Iris pigment epithelial cell (primary cell): ENCODE measurements around the gene DAZAP1.

ENCODE experiments used
- DNase-seq: peaks from one replicate; pipeline ENCODE4 v3.0.0-alpha.2; 2011; ENCODE audit warnings: low read depth

Gene DAZAP1

GRCh38 chr19:1407528-1408299 is at the start of gene DAZAP1:
Gene DAZAP1, plus strand, starts transcription at chr19:1407586. Its CDS starts 188 bp downstream, at chr19:1407774.
- DNase-seq = no peak

- DNase-seq = no peak
Measured at GRCh38 chr19:1360126-1360817, 47.1 kb upstream of the DAZAP1 start.

- DNase-seq = peak; percentile 73
Measured at GRCh38 chr19:1360818-1361461, 46.4 kb upstream of the DAZAP1 start.

GRCh38 chr19:1361601-1362386 is 45.6 kb upstream of the DAZAP1 start:
- DNase-seq = peak; percentile 80

- no peak for DNase-seq
Measured at GRCh38 chr19:1362387-1363257, 44.8 kb upstream of the DAZAP1 start.

GRCh38 chr19:1363599-1363998 is 43.8 kb upstream of the DAZAP1 start:
- no peak for DNase-seq

- DNase-seq = no peak
Measured at GRCh38 chr19:1364070-1364704, 43.2 kb upstream of the DAZAP1 start.

- no peak for DNase-seq
Measured at GRCh38 chr19:1365319-1366269, 41.8 kb upstream of the DAZAP1 start.

- no peak for DNase-seq
Measured at GRCh38 chr19:1366296-1366695, 41.1 kb upstream of the DAZAP1 start.

- no peak for DNase-seq
Measured at GRCh38 chr19:1366899-1367870, 40.2 kb upstream of the DAZAP1 start.

- no peak for DNase-seq
Measured at GRCh38 chr19:1369214-1369805, 38.1 kb upstream of the DAZAP1 start.

- no peak for DNase-seq
Measured at GRCh38 chr19:1370579-1371361, 36.6 kb upstream of the DAZAP1 start.

GRCh38 chr19:1373042-1373533 is 34.3 kb upstream of the DAZAP1 start:
- DNase-seq = no peak

- DNase-seq = peak; percentile 86
Measured at GRCh38 chr19:1373534-1374249, 33.7 kb upstream of the DAZAP1 start.

- no peak for DNase-seq
Measured at GRCh38 chr19:1374250-1374577, 33.2 kb upstream of the DAZAP1 start.

- no peak for DNase-seq
Measured at GRCh38 chr19:1376415-1376805, 31.0 kb upstream of the DAZAP1 start.
